HEK293 (cell line): Measurements from ENCODE around the gene ZFYVE1.

Source experiments
- MEIS1 ChIP-seq: sonication (generic); formaldehyde crosslinking; IDR thresholded peaks from 2 replicates; pipeline ENCODE4 v1.8.1; 2022; ENCODE audit warnings: missing genetic modification reagents, mild to moderate bottlenecking, borderline replicate concordance
- TCF7L2 ChIP-seq: IDR thresholded peaks from 2 replicates; pipeline ENCODE4 v1.6.1; 2011; ENCODE audit warnings: low read depth, mild to moderate bottlenecking, inconsistent platforms, low read length, moderate library complexity, borderline replicate concordance
- ZBTB20 ChIP-seq: fragments of 450-650 bp; formaldehyde crosslinking; IDR thresholded peaks from 2 replicates; pipeline ENCODE4 v1.5.1; 2016; ENCODE audit warnings: missing biosample characterization, missing genetic modification characterization
- ZNF138 ChIP-seq: fragments of 450-650 bp; formaldehyde crosslinking; IDR thresholded peaks from 2 replicates; pipeline ENCODE4 v1.5.1; 2016; ENCODE audit warnings: missing biosample characterization, missing genetic modification characterization, borderline replicate concordance
- ZNF488 ChIP-seq: fragments of 450-650 bp; formaldehyde crosslinking; IDR thresholded peaks from 2 replicates; pipeline ENCODE4 v1.5.1; 2016; ENCODE audit warnings: missing biosample characterization, missing genetic modification characterization
- ZNF548 ChIP-seq: fragments of 450-650 bp; formaldehyde crosslinking; IDR thresholded peaks from 2 replicates; pipeline ENCODE4 v1.5.1; 2016; ENCODE audit warnings: missing biosample characterization, missing genetic modification characterization

DNA sequence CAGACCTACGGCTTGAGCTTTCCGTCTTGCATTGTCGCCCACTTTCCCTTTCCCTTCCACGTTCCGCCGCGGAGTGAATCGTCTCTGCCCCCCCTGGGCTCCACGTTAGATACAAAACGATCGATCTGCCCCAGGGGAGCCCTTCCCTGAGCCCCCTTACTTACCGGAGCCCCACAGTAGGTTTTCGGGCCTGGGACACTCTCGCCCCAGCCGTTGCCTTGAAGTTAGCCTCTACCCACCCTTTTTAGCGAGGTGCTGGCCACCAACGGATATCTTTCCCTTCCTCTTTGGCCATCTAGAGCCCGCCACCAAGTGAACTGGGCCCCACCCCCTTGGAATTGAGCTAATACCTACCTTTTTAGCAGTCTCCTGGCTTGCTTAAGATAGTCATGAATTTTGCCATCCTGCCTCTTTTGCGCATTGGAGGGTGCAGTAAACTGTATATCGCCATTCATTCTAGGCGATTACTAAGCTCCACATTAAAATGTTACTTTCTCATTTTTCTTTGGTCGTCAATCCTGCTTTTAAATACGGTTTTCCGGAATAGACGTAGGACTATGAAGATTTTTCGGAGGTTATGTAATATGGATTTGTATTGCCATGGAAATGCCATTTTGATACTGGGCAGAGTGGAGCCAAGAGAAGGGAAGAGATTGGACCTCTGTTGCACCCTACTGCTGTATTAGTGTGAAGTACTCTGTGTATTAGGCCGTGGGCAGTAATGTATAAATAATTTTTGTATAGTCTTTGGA is 32.2 kb upstream of the ZFYVE1 start:
- TF ChIP-seq ZBTB20 (tag by site-specific recombination) (no peak), ZNF488 (tag by site-specific recombination) (no peak), MEIS1 (no peak), ZNF138 (tag by site-specific recombination) (no peak), ZNF548 (no peak), TCF7L2 (no peak)
